Parathyroid adenoma (tissue), 2 donors: ENCODE results near the gene MAN2B2.

Experiments
- H2AFZ ChIP-seq: fragments of 300-600 bp; sonication (generic); one replicate; pipeline ENCODE4 v1.7.0; 2017; ENCODE audit warnings: antibody characterized with exemption, mild to moderate bottlenecking
- H3K27ac ChIP-seq: fragments of 300-600 bp; sonication (generic); one replicate; pipeline ENCODE4 v1.7.0; 2017
- H3K27me3 ChIP-seq: fragments of 300-600 bp; sonication (generic); one replicate; pipeline ENCODE4 v1.7.0; 2017; ENCODE audit warnings: low read length; ENCODE audit not compliant: control insufficient read depth, insufficient read depth
- H3K36me3 ChIP-seq: fragments of 300-600 bp; sonication (generic); one replicate; pipeline ENCODE4 v1.7.0; 2017; ENCODE audit warnings: low read length; ENCODE audit not compliant: control insufficient read depth, insufficient read depth
- H3K4me1 ChIP-seq: fragments of 300-600 bp; sonication (generic); one replicate; pipeline ENCODE4 v1.7.0; 2017; ENCODE audit warnings: control low read depth
- H3K4me2 ChIP-seq: fragments of 300-600 bp; sonication (generic); one replicate; pipeline ENCODE4 v1.7.0; 2017; ENCODE audit warnings: low read length
- H3K4me3 ChIP-seq: fragments of 300-600 bp; sonication (generic); one replicate; pipeline ENCODE4 v1.7.0; 2017; ENCODE audit warnings: low read depth, low read length
- H3K79me2 ChIP-seq: fragments of 300-600 bp; sonication (generic); one replicate; pipeline ENCODE4 v1.7.0; 2017; ENCODE audit warnings: control low read depth
- H3K9ac ChIP-seq: fragments of 300-600 bp; sonication (generic); one replicate; pipeline ENCODE4 v1.7.0; 2017; ENCODE audit warnings: mild to moderate bottlenecking
- H3K9me3 ChIP-seq: fragments of 300-600 bp; sonication (generic); one replicate; pipeline ENCODE4 v1.7.0; 2017; ENCODE audit warnings: low read length; ENCODE audit not compliant: control insufficient read depth
- TF ChIP-seq, protein P1 (sequence below): fragments of 300-600 bp; sonication (generic); IDR thresholded peaks from one replicate; pipeline ENCODE4 v1.7.0; 2017; ENCODE audit warnings: antibody characterized with exemption, mild to moderate bottlenecking
- donor health status: primary hyperparathyroidism.

MAN2B2 gene

DNA sequence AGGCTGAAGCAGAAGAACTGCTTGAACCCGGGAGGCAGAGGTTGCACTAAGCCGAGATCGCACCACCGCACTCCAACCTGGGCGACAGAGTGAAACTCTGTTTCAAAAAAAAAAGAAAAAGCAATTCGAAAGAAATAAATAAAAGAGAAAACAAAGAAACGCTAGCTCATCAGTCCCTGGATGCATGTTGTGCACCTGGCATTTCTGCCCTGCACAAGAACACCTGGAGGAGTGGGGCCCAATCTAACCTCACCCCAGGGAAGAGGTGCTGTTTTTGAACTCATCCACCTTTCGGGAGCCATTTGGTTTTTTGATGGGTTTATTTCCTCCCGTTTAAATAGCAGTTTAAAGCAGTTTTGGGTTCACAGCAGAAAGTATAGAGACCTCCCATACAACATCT lies 59.8 kb downstream of the MAN2B2 start:
- TF ChIP-seq, protein P1, sequence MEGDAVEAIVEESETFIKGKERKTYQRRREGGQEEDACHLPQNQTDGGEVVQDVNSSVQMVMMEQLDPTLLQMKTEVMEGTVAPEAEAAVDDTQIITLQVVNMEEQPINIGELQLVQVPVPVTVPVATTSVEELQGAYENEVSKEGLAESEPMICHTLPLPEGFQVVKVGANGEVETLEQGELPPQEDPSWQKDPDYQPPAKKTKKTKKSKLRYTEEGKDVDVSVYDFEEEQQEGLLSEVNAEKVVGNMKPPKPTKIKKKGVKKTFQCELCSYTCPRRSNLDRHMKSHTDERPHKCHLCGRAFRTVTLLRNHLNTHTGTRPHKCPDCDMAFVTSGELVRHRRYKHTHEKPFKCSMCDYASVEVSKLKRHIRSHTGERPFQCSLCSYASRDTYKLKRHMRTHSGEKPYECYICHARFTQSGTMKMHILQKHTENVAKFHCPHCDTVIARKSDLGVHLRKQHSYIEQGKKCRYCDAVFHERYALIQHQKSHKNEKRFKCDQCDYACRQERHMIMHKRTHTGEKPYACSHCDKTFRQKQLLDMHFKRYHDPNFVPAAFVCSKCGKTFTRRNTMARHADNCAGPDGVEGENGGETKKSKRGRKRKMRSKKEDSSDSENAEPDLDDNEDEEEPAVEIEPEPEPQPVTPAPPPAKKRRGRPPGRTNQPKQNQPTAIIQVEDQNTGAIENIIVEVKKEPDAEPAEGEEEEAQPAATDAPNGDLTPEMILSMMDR = no peak
- no peaks in the 10 kb centered on the region for H3K79me2 ChIP-seq
- no peak overlapping the region for H3K27ac ChIP-seq
- no peaks in the 10 kb centered on the region for H3K36me3 ChIP-seq
- no peak overlapping the region for H3K9ac ChIP-seq
- H2AFZ ChIP-seq = no peak overlapping the region
- H3K27me3 ChIP-seq = no peaks in the 10 kb centered on the region
- H3K4me2 ChIP-seq = no peak overlapping the region
- H3K4me3 ChIP-seq = no peak overlapping the region
- H3K9me3 ChIP-seq = no peaks in the 10 kb centered on the region
- no peaks in the 10 kb centered on the region for H3K4me1 ChIP-seq

DNA sequence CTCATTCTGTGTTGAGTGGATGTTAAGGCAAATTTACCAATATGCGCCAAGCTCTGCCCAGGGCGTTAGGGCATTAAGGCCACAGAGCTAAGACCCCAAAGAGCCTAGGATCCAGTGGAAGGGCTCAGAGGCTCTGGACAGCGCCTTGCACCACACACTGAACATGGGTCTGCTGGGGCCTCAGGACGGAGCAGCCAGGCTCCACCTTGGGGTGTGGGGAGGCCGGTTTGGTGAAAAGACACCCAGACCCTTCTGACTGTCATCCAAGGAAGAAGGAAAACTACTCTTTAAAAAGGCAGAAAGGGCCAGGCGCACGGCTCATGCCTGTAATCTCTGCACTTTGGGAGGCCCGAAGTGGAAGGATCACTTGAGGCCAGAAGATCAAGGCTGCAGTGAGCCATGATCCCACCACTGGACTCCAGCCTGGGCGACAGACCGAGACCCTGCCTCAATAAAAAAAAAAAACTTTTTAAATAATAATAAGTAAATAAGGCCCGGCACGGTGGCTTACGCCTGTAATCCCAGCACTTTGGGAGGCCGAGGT lies 64.2 kb downstream of the MAN2B2 start:
- no peak overlapping the region for H3K9ac ChIP-seq
- H3K4me2 ChIP-seq = no peak overlapping the region
- no peak overlapping the region for H2AFZ ChIP-seq
- H3K9me3 ChIP-seq = no peaks in the 10 kb centered on the region
- no peak overlapping the region for H3K27ac ChIP-seq
- no peak overlapping the region for H3K4me3 ChIP-seq
- H3K4me1 ChIP-seq = peaks cover 5% of the 10 kb centered on the region
- no peaks in the 10 kb centered on the region for H3K27me3 ChIP-seq
- TF ChIP-seq, protein P1 = no peak
- no peaks in the 10 kb centered on the region for H3K36me3 ChIP-seq
- peaks cover 2% of the 10 kb centered on the region for H3K79me2 ChIP-seq

DNA sequence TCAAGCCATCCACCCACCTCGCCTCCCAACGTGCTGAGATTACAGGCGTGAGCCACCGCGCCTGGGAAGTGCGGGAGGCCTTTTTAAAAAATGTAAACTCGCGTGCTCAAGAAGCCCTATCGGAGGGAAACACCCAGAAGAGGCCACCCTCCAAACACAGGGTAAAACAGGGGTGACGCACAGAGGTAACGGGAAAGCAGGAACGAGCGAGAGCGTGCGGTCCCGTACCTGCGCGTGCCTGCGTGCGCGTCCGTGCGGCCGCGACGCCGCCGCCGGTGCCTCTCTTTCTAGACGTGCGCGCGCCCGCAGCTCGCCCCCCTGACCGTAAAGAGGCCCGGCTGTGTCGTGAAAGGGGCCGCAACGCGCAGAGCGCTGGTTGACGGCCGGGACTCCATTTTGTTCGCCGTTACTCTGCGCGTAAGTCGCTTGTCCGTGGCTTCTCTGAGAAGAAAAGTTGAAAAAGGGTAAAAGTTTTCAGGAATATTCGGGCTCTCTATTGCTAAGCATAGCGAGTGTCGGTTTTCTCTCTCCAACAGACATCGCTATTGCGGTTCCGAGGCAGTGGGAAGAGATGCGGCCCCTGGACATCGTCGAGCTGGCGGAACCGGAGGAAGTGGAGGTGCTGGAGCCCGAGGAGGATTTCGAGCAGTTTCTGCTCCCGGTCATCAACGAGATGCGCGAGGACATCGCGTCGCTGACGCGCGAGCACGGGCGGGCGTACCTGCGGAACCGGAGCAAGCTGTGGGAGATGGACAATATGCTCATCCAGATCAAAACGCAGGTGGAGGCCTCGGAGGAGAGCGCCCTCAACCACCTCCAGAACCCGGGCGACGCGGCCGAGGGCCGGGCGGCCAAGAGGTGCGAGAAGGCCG lies 65.5 kb downstream of the MAN2B2 start, which contains the start of gene MRFAP1:
TSS of gene MRFAP1 (plus strand) at position 394 of the 872 bp plus-strand sequence. CDS start at position 572, 178 bp downstream.
- H3K4me1 ChIP-seq = peaks cover 5% of the 10 kb centered on the region

DNA sequence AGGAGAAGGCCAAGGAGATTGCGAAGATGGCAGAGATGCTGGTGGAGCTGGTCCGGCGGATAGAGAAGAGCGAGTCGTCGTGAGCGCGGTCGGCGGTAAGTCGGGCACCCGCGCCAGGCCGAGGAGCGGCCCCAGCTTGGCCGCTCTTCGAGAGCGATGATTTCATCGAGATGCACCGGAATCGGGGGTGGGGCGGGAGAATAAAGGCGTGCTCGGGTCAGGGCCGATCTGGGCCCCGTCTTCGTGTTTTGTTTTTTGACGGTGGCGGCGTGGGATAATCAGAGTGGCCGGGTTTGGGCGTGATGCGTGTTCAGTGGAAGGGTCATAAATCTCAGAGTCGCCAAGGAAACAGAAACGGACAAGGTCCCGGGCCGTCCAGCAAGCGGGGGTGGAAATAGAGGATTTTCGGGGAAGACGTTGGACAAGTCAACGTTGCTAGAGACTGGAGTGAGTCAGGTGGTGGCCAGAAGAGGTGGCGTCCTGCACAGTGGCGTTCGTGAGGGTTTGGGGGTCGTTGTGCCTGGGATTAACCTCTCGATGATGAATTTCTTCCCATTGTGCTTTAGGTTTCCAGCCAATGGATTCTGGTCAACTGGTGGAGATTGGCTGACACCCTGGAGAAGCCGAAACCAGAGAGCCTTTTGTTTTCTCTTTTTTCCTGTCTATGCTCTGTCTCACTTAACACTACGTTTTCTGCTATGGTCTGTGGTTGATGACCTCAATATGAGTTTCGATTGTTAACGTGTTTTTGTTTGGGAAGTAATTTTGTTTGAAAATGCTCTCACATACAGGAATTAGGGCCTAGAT lies 66.4 kb downstream of the MAN2B2 start:
- H3K27ac ChIP-seq = peak overlapping the region; percentile 95
- peak overlapping the region; percentile 79 for H3K4me3 ChIP-seq
- peak overlapping the region; percentile 74 for H3K4me2 ChIP-seq
- peaks cover 8% of the 10 kb centered on the region for H3K79me2 ChIP-seq
- H2AFZ ChIP-seq = peak overlapping the region; percentile 88
- no peaks in the 10 kb centered on the region for H3K9me3 ChIP-seq
- peak overlapping the region; percentile 87 for H3K9ac ChIP-seq
- TF ChIP-seq, protein P1 = no peak
- H3K36me3 ChIP-seq = no peaks in the 10 kb centered on the region
- no peaks in the 10 kb centered on the region for H3K27me3 ChIP-seq
- H3K4me1 ChIP-seq = peaks cover 5% of the 10 kb centered on the region

More for the DNA sequence above, 65.5 kb downstream of the MAN2B2 start, which contains the start of gene MRFAP1:
- Histone ChIP-seq H3K9ac (peak within 1 kb of the TSS; percentile 87), H3K4me2 (peak within 1 kb of the TSS; percentile 74), H3K79me2 (peaks cover 6% of the 10 kb centered on the region), H3K27ac (peak within 1 kb of the TSS; percentile 95), H2AFZ (peak within 1 kb of the TSS; percentile 88), H3K4me3 (peak within 1 kb of the TSS; percentile 79), H3K9me3 (no peaks in the 10 kb centered on the region), H3K27me3 (no peaks in the 10 kb centered on the region), H3K36me3 (no peaks in the 10 kb centered on the region)
- TF ChIP-seq, protein P1 = no peak
